Measurements from ENCODE around the gene SDC1. TPM values are rescaled to one million over a fixed set of nuclear protein-coding genes. Genes with fewer than 3 reads are reported as not detected.
"Not testable (repeated sequence)": the region's sequence is repeated elsewhere in the genome, so short reads cannot be mapped to it uniquely, and the experiment has no call there.

SDC1 gene, protein sequence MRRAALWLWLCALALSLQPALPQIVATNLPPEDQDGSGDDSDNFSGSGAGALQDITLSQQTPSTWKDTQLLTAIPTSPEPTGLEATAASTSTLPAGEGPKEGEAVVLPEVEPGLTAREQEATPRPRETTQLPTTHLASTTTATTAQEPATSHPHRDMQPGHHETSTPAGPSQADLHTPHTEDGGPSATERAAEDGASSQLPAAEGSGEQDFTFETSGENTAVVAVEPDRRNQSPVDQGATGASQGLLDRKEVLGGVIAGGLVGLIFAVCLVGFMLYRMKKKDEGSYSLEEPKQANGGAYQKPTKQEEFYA
- polyA plus RNA-seq: 49.7 TPM
- long read RNA-seq, donor 1, transcript SDC1-202 (6 exons, 3,291 nt): minor isoform, 5 of 13 reads
- long read RNA-seq, donor 1, transcript SDC1-201 (5 exons, 3,147 nt): major isoform, 8 of 13 reads
- long read RNA-seq, donor 1, partial matches to known transcripts: 0 of 13 reads
- long read RNA-seq, donor 1, other reads (novel, unspliced or antisense): 0 of 13 reads
- long read RNA-seq, donor 2, transcript SDC1-201 (5 exons, 3,147 nt): major isoform, 12 of 22 reads
- long read RNA-seq, donor 2, transcript SDC1-202 (6 exons, 3,291 nt): minor isoform, 10 of 22 reads
- long read RNA-seq, donor 2, partial matches to known transcripts: 0 of 22 reads
- long read RNA-seq, donor 2, other reads (novel, unspliced or antisense): 0 of 22 reads
- long read RNA-seq, donor 3: 0 reads
- long read RNA-seq, donor 4, partial matches to known transcripts: 0 of 1 reads
- long read RNA-seq, donor 4, other reads (novel, unspliced or antisense): 0 of 1 reads
- long read RNA-seq, donor 5, partial matches to known transcripts: 32 of 39 reads
- long read RNA-seq, donor 5, other reads (novel, unspliced or antisense): 0 of 39 reads
- long read RNA-seq, donor 6, transcript SDC1-202 (6 exons, 3,291 nt): major isoform, 8 of 23 reads
- long read RNA-seq, donor 6, transcript SDC1-201 (5 exons, 3,147 nt): major isoform, 8 of 23 reads
- long read RNA-seq, donor 6, partial matches to known transcripts: 7 of 23 reads
- long read RNA-seq, donor 6, other reads (novel, unspliced or antisense): 0 of 23 reads
- long read RNA-seq, donor 7, transcript SDC1-201 (5 exons, 3,147 nt): major isoform, 6 of 6 reads
- long read RNA-seq, donor 7, partial matches to known transcripts: 0 of 6 reads
- long read RNA-seq, donor 7, other reads (novel, unspliced or antisense): 0 of 6 reads
- long read RNA-seq, donor 8, transcript SDC1-201 (5 exons, 3,147 nt): major isoform, 8 of 28 reads
- long read RNA-seq, donor 8, transcript SDC1-202 (6 exons, 3,291 nt): major isoform, 8 of 28 reads
- long read RNA-seq, donor 8, partial matches to known transcripts: 12 of 28 reads
- long read RNA-seq, donor 8, other reads (novel, unspliced or antisense): 0 of 28 reads
- long read RNA-seq, donor 9, transcript SDC1-201 (5 exons, 3,147 nt): major isoform, 8 of 17 reads
- long read RNA-seq, donor 9, partial matches to known transcripts: 5 of 17 reads
- long read RNA-seq, donor 9, other reads (novel, unspliced or antisense): 0 of 17 reads
- long read RNA-seq, donor 10, transcript SDC1-202 (6 exons, 3,291 nt): major isoform, 12 of 31 reads
- long read RNA-seq, donor 10, transcript SDC1-201 (5 exons, 3,147 nt): minor isoform, 11 of 31 reads
- long read RNA-seq, donor 10, partial matches to known transcripts: 8 of 31 reads
- long read RNA-seq, donor 10, other reads (novel, unspliced or antisense): 0 of 31 reads
- long read RNA-seq, donor 11, transcript SDC1-201 (5 exons, 3,147 nt): major isoform, 8 of 14 reads
- long read RNA-seq, donor 11, transcript SDC1-202 (6 exons, 3,291 nt): minor isoform, 6 of 14 reads
- long read RNA-seq, donor 11, partial matches to known transcripts: 0 of 14 reads
- long read RNA-seq, donor 11, other reads (novel, unspliced or antisense): 0 of 14 reads

DNA sequence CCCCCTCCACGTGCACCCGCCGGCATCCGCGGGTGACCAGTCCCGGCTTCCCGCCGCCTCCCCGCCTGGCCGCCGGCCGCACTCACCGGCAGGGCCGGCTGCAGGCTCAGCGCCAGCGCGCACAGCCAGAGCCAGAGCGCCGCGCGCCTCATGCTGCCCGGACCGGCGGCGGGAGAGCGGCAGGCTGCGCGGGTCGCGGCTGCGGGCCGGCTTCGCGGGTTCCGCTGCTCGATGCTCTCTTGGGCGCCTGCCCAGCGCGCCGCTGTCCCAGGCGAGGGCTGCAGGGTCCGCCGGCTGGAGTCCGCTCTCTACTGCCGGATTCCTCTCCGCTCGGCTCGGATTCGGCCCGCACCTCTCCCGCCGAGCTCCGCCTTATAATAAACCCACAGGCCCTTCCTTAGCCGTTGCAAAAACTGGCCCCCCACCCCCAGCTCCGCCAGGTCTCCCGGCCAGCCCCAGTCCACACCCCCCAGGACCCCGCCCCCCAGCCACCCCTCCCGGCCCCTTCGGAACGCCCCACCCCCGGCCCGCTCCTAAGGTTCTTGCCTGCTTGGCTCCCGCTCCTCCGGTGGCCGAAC, at the start of gene SDC1:
Gene SDC1, minus strand, starts transcription at position 415 of the 578 bp plus-strand sequence. Its CDS starts 263 bp downstream, at position 152.
- Histone ChIP-seq H3K27me3 (ENCODE audit: control insufficient read depth, insufficient read depth, low read length) (no peaks in the 10 kb centered on the region), H3K36me3 (ENCODE audit: control insufficient read depth, insufficient read depth, low read length) (no peaks in the 10 kb centered on the region), H3K4me1 (ENCODE audit: control insufficient read depth, insufficient read depth, low read length) (peaks cover 42% of the 10 kb centered on the region), H3K9me3 (ENCODE audit: control insufficient read depth, low read depth, low read length) (peaks cover 3% of the 10 kb centered on the region), H3K27ac (ENCODE audit: low read length) (peak within 1 kb of the TSS; percentile 92), H3K4me3 (ENCODE audit: low read length) (peak within 1 kb of the TSS; percentile 58)
- no CpG with 5 or more reads among the region's 65 CpGs for WGBS (ENCODE audit: insufficient coverage, low lambda C conversion rate)
- DNase-seq: peak in 1 of 2 donors; percentile 78

DNA sequence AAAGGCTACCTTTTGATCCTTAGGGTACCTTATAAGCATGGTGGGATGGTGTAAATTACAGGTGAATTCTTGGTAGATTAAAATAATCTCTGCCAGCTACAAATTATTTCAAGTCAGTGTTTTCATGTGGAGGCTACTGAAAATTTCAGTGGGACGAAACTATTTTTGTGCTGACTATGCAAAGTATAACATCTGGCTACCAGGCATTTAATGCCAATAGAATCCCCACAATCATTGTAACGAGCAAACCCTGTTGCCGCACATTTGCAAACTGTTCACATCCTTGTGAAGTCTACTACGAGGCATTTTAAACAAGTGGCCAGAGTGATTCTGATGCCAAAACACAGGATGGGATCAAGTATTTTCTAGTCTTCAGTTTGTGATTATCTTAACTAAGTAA, 48.1 kb upstream of the SDC1 start:
- no CpG with 5 or more reads among the region's 4 CpGs for WGBS (ENCODE audit: insufficient coverage, low lambda C conversion rate)
- DNase-seq: no peak
- Histone ChIP-seq H3K36me3 (ENCODE audit: control insufficient read depth, insufficient read depth, low read length) (peaks cover 16% of the 10 kb centered on the region), H3K27me3 (ENCODE audit: control insufficient read depth, insufficient read depth, low read length) (no peaks in the 10 kb centered on the region), H3K4me1 (ENCODE audit: control insufficient read depth, insufficient read depth, low read length) (no peaks in the 10 kb centered on the region), H3K27ac (ENCODE audit: low read length) (no peak overlapping the region), H3K9me3 (ENCODE audit: control insufficient read depth, low read depth, low read length) (no peaks in the 10 kb centered on the region), H3K4me3 (ENCODE audit: low read length) (no peak overlapping the region)

DNA sequence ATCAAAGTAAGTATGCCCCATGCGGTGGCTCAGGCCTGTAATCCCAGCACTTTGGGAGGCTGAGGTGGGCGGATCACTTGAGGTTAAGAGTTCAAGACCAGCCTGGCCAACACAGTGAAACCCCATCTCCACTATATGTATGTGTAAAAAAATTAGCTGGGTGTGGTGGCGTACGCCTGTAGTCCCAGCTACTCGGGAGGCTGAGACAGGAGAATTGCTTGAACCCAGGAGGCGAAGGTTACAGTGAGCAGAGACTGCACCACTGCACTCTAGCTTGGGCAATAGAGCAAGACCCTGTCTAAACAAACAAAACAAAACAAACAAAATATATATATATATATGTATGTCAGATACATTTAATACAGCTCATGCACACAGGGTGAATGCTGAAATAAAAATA, 43.4 kb upstream of the SDC1 start:
- not testable (repeated sequence) for H3K27ac ChIP-seq (ENCODE audit: low read length); DNase-seq; H3K27me3 ChIP-seq (ENCODE audit: control insufficient read depth, insufficient read depth, low read length); H3K4me1 ChIP-seq (ENCODE audit: control insufficient read depth, insufficient read depth, low read length); H3K9me3 ChIP-seq (ENCODE audit: control insufficient read depth, low read depth, low read length); H3K4me3 ChIP-seq (ENCODE audit: low read length)
- peaks cover 17% of the 10 kb centered on the region for H3K36me3 ChIP-seq (ENCODE audit: control insufficient read depth, insufficient read depth, low read length)
- WGBS (ENCODE audit: insufficient coverage, low lambda C conversion rate): no CpG with 5 or more reads among the region's 6 CpGs

DNA sequence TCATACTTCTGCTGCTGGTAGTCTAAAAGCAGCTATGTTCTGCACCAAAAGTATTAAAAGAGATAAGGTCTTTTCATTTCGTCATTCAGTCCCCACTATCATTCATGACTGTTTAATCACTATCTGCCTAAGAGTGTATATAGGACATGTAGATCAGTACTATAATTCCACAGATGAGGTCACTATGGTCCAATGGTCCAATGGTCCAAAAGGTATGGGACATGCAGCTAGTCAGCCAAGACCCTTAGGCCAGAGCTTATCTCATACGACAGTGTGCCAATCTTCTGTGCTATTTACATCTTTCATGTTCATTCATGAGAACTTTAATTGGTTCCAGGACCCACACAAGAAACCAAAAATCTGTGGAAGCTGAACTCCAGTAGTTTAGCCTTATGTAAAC, 42.6 kb upstream of the SDC1 start:
- no peaks in the 10 kb centered on the region for H3K4me1 ChIP-seq (ENCODE audit: control insufficient read depth, insufficient read depth, low read length)
- no peaks in the 10 kb centered on the region for H3K27me3 ChIP-seq (ENCODE audit: control insufficient read depth, insufficient read depth, low read length)
- DNase-seq: no peak
- H3K27ac ChIP-seq (ENCODE audit: low read length): no peak overlapping the region
- peaks cover 20% of the 10 kb centered on the region for H3K36me3 ChIP-seq (ENCODE audit: control insufficient read depth, insufficient read depth, low read length)
- no peak overlapping the region for H3K4me3 ChIP-seq (ENCODE audit: low read length)
- no CpG with 5 or more reads among the region's 2 CpGs for WGBS (ENCODE audit: insufficient coverage, low lambda C conversion rate)
- H3K9me3 ChIP-seq (ENCODE audit: control insufficient read depth, low read depth, low read length): no peaks in the 10 kb centered on the region

DNA sequence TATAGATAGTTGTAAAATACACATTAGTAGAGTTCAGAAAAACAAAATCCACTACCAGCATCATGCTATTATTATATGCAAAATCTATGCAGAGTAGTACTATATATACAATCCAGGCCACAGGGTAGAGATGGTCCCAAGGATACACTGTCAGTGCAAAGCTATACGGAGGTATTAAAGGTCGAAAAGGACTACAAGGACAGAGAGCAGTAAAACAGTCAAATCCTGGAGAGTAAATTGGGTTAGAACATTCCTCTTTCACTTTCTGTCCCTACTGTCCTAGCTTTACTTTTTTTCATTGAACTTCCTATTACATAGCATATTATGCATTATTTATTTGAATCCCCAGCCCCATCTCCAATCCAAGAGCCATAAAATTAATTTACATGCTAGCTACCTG, 39.7 kb upstream of the SDC1 start:
- no peak overlapping the region for H3K27ac ChIP-seq (ENCODE audit: low read length)
- H3K27me3 ChIP-seq (ENCODE audit: control insufficient read depth, insufficient read depth, low read length): no peaks in the 10 kb centered on the region
- no peaks in the 10 kb centered on the region for H3K9me3 ChIP-seq (ENCODE audit: control insufficient read depth, low read depth, low read length)
- H3K4me3 ChIP-seq (ENCODE audit: low read length): no peak overlapping the region
- H3K4me1 ChIP-seq (ENCODE audit: control insufficient read depth, insufficient read depth, low read length): no peaks in the 10 kb centered on the region
- whole genome bisulfite sequencing (ENCODE audit: insufficient coverage, low lambda C conversion rate): no CpG with 5 or more reads among the region's 2 CpGs
- DNase-seq: peak in 1 of 2 donors; percentile 49
- H3K36me3 ChIP-seq (ENCODE audit: control insufficient read depth, insufficient read depth, low read length): peaks cover 31% of the 10 kb centered on the region

DNA sequence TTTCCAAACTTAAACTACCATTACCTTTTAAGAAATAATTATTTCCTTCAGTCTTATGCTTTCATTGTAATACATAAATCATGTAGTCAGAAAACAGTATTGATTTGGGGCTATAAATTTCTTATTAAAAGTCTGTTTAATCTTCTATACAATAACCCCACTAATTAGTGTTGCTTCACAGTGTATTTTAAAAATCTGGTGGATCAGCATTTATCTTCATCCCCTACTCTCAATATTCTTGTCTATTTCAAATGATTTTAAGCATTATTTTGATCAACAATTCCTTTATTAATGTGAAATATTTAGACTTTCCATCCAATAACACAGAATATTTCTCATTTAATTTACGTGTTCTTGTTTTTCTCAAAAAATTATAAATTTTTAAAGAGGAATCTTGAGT, 32.5 kb upstream of the SDC1 start:
- no peak for DNase-seq
- Histone ChIP-seq H3K36me3 (ENCODE audit: control insufficient read depth, insufficient read depth, low read length) (peaks cover 49% of the 10 kb centered on the region), H3K4me1 (ENCODE audit: control insufficient read depth, insufficient read depth, low read length) (no peaks in the 10 kb centered on the region), H3K4me3 (ENCODE audit: low read length) (no peak overlapping the region), H3K27me3 (ENCODE audit: control insufficient read depth, insufficient read depth, low read length) (no peaks in the 10 kb centered on the region), H3K9me3 (ENCODE audit: control insufficient read depth, low read depth, low read length) (no peaks in the 10 kb centered on the region), H3K27ac (ENCODE audit: low read length) (no peak overlapping the region)
- 100% methylated on average over 1 of the region's 1 CpG for WGBS (ENCODE audit: insufficient coverage, low lambda C conversion rate)

DNA sequence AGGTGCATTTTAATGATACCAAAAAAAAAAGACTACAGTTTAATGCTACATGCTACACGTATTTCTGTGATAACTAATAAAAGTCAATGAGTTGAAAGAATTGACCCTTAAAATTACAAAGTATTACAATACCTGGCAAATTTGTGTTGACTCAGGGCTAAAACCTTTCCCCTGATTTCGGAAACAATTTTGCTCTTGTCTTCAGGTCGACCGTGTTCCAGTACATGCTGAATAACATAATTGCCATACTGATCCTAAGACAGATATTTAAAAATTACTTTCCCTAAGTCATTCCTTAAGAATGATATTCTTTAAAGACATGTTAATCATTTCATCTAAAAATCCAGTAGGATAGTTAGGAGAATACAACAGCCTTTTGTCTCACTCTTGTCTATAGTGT, 29.8 kb upstream of the SDC1 start:
- DNase-seq: no peak
- Histone ChIP-seq H3K27me3 (ENCODE audit: control insufficient read depth, insufficient read depth, low read length) (no peaks in the 10 kb centered on the region), H3K27ac (ENCODE audit: low read length) (no peak overlapping the region), H3K36me3 (ENCODE audit: control insufficient read depth, insufficient read depth, low read length) (peaks cover 46% of the 10 kb centered on the region), H3K9me3 (ENCODE audit: control insufficient read depth, low read depth, low read length) (no peaks in the 10 kb centered on the region), H3K4me3 (ENCODE audit: low read length) (no peak overlapping the region), H3K4me1 (ENCODE audit: control insufficient read depth, insufficient read depth, low read length) (no peaks in the 10 kb centered on the region)
- WGBS (ENCODE audit: insufficient coverage, low lambda C conversion rate): 100% methylated on average over 4 of the region's 4 CpGs

DNA sequence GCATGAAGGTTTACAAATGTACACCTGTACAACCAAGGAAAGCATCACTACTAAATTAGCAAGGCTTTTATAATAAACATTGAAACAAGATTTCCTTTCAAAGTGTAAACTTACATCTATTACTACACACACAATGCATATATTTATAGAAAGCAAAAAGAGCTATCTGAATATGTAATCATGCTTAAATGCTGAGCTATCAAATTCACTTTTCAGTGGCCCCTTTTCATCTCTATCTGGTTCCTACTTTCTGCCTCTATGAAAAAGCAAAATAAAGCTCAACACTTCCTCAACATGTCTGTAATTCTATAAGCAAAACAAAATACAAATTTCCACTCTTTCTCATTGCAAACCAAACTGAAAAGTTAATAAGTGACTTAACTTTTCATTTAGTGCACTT, 25.5 kb upstream of the SDC1 start:
- Histone ChIP-seq H3K4me3 (ENCODE audit: low read length) (no peak overlapping the region), H3K36me3 (ENCODE audit: control insufficient read depth, insufficient read depth, low read length) (peaks cover 55% of the 10 kb centered on the region)
- no peak for DNase-seq

DNA sequence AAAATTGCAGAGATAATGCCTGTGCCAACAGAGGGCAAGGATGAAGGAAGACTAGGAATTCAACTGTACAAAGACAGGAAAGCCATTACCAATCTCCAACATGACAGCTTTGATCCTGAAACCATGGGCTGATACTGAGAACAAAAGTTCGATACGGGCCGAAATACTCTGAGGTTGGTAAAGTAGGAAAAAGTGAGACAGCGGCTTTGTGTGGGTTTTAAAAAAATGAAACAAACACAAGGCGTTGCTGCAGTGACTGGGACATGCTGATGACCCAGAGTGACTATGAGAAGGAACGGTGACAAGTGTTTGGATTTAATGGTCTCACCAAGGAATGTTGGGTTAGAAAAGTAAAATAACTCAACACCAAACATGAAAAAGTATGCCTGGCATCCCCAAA, 24.2 kb upstream of the SDC1 start:
- Histone ChIP-seq H3K36me3 (ENCODE audit: control insufficient read depth, insufficient read depth, low read length) (peaks cover 44% of the 10 kb centered on the region), H3K4me3 (ENCODE audit: low read length) (no peak overlapping the region), H3K9me3 (ENCODE audit: control insufficient read depth, low read depth, low read length) (no peaks in the 10 kb centered on the region), H3K4me1 (ENCODE audit: control insufficient read depth, insufficient read depth, low read length) (no peaks in the 10 kb centered on the region), H3K27ac (ENCODE audit: low read length) (no peak overlapping the region), H3K27me3 (ENCODE audit: control insufficient read depth, insufficient read depth, low read length) (no peaks in the 10 kb centered on the region)
- 88% methylated on average over 5 of the region's 6 CpGs for WGBS (ENCODE audit: insufficient coverage, low lambda C conversion rate)
- DNase-seq: no peak

More for the DNA sequence above, 25.5 kb upstream of the SDC1 start:
- Histone ChIP-seq H3K27me3 (ENCODE audit: control insufficient read depth, insufficient read depth, low read length) (no peaks in the 10 kb centered on the region), H3K9me3 (ENCODE audit: control insufficient read depth, low read depth, low read length) (no peaks in the 10 kb centered on the region), H3K4me1 (ENCODE audit: control insufficient read depth, insufficient read depth, low read length) (no peaks in the 10 kb centered on the region), H3K27ac (ENCODE audit: low read length) (no peak overlapping the region)
